Heart right ventricle (tissue), 16 donors: ENCODE results near the gene HMCN2. TPM values are rescaled to one million over a fixed set of nuclear protein-coding genes. Genes with fewer than 3 reads are reported as not detected.

ENCODE experiments used
- ATAC-seq, 8 donors: fragments of 200-7000 bp; cut with Tn5 transposase; one replicate each; pipeline ENCODE4 v1.9.1; 2020; ENCODE audit warnings: mild to moderate bottlenecking in 8 of 8, moderate library complexity in 8 of 8, moderate number of reproducible peaks in 1 of 8
- DNase-seq, 2 donors: peaks; one replicate each; pipeline ENCODE4 v3.0.0-alpha.2; 2020
- H3K27ac ChIP-seq, 10 donors: fragments of 200-600 bp; sonication (generic) in 2 of 10; one replicate each; pipeline versions ENCODE4 v1.5.0 to v1.8.0; 2020 to 2022; ENCODE audit warnings: mild to moderate bottlenecking in 3 of 10
- H3K27me3 ChIP-seq, 7 donors: fragments of 200-600 bp; one replicate each; pipeline ENCODE4 v1.8.0; 2021 to 2022; ENCODE audit warnings: mild to moderate bottlenecking in 2 of 7
- H3K36me3 ChIP-seq, 9 donors: fragments of 200-600 bp; sonication (generic) in 1 of 9; one replicate each; pipeline versions ENCODE4 v1.5.0 to v1.8.0; 2020 to 2022; ENCODE audit warnings: mild to moderate bottlenecking in 2 of 9
- H3K4me1 ChIP-seq, 9 donors: fragments of 200-600 bp; sonication (generic) in 1 of 9; one replicate each; pipeline versions ENCODE4 v1.5.0 to v1.8.0; 2020 to 2022; ENCODE audit warnings: mild to moderate bottlenecking in 4 of 9
- H3K4me3 ChIP-seq, 10 donors: fragments of 200-600 bp; sonication (generic) in 2 of 10; one replicate each; pipeline versions ENCODE4 v1.5.0 to v1.8.0; 2020 to 2022; ENCODE audit warnings: mild to moderate bottlenecking in 7 of 10, moderate library complexity in 2 of 10
- H3K9me3 ChIP-seq, 11 donors: fragments of 200-600 bp in 10 of 11; sonication (generic) in 2 of 11; one replicate each; pipeline versions ENCODE4 v1.5.0 to v1.8.0; 2013 to 2022; ENCODE audit warnings: mild to moderate bottlenecking in 2 of 11, control low read depth in 1 of 11, moderate library complexity in 1 of 11
- CTCF ChIP-seq, 9 donors: fragments of 200-600 bp; sonication (generic) in 2 of 9; IDR thresholded peaks; one replicate each; pipeline versions ENCODE4 v1.5.0 to v1.8.0; 2021 to 2022; ENCODE audit warnings: antibody characterized with exemption in 9 of 9, mild to moderate bottlenecking in 5 of 9, moderate library complexity in 1 of 9
- WGBS, 2 donors: extraction: QIAGEN DNeasy Blood & Tissue Kit; methylation state at CpG; one replicate each; pipeline ENCODE4 v1.1.7; 2013; ENCODE audit warnings: inconsistent platforms in 1 of 2; 5-methylcytosine and 5-hydroxymethylcytosine counted together
- intact Hi-C, 10 donors: fragments of 100-400 bp; cut with DNase I; formaldehyde crosslinking; loops; one replicate each; pipeline versions ENCODE4 v1.11.1 to v1.14.2; 2022
- polyA plus RNA-seq, 2 donors: library from polyadenylated mRNA; stranded (reverse); fragments of 200-250 nt; gene quantifications; one replicate each; pipeline ENCODE4 v1.2.3, GENCODE V29; 2013
- total RNA-seq, 10 donors: library from RNA; stranded (reverse); fragmentation: NEBNext Ultra II Directional in 3 of 10; extraction: Animal tissue kit (Norgen Biotek cat#: 25700) in 3 of 10; gene quantifications; one replicate each; pipeline versions ENCODE4 v1.2.1 to v1.2.4, GENCODE V29; 2021 to 2023
- donor health status: Arrhythmogenic right ventricular cardiomyopathy.
- donor health status: ischemic (EF 13 %, LVEDD 7.1; RV severe dilation, severe dysfunction).
- donor health status: healthy with polysubstance abuse.
- donor health status: DM: no; HTN: yes; CAD: no.
- donor health status: DM: no; HTN: no; CAD: no.
- donor health status: ischemic (EF 25% LVEDD 6.9; RV normal size, moderate dysfunction).
- donor health status: ischemic (EF 25% LVEDD 5.7; RV mildly dilated, moderate dysfunction).
- donor health status: healthy.
- donor health status: DM: yes; HTN: yes; CAD: no.
- donor health status: Ischemic cardiomyopathy.
- donor health status: ischemic (EF 35%, LVEDD 5.7; RV mildly dilated, moderate dysfunction).
- donor health status: nonischemic (EF 11% LVEDD 7.7; RV severe dilation, severe dysfunction).
- donor health status: DM: yes; HTN: yes; CAD: no.
- donor health status: PGD.
- donor health status: ischemic (EF 29% LVEDD 5.4; RV normal size, mild dysfunction).
- donor health status: nonischemic (EF 23%, LVEDD 6.1; RV moderate dilation, normal function).

HMCN2 gene
- total and polyA plus RNA-seq, 12 donors, result 2.6 to 10.2 (median 4.9) TPM

GRCh38 chr9:130235558-130236435 is 29.8 kb upstream of the HMCN2 start:
- peaks cover 0 to 14% (median 5%) of the 10 kb centered on the region in 9 donors for H3K4me1 ChIP-seq
- intact Hi-C loops, result loop anchor here (1.0 to 10.0 kb wide), 8 partner anchors 128 to 353 kb away; no protein-coding TSS in a partner anchor
- H3K27ac ChIP-seq, result no peak overlapping the region
- H3K27me3 ChIP-seq, result no peaks in the 10 kb centered on the region
- WGBS, 2 donors, result 45 to 47% methylated on average over 45 of the region's 45 CpGs
- H3K4me3 ChIP-seq, result peak overlapping the region in 1 of 10 donors; percentile 22
- DNase-seq (peak; percentile 54 to 65), ATAC-seq (peak; percentile 27 to 75 (median 54))
- H3K36me3 ChIP-seq, result peaks cover 0 to 7% (median 0%) of the 10 kb centered on the region in 9 donors
- TF ChIP-seq CTCF (IDR thresholded peaks at IDR 0.05), result peak; percentile 98 to 100 (median 99)
- H3K9me3 ChIP-seq, result no peaks in the 10 kb centered on the region

GRCh38 chr9:130236436-130236985 is 29.0 kb upstream of the HMCN2 start:
- ATAC-seq (no peak), DNase-seq (no peak)
- H3K4me3 ChIP-seq, result no peak overlapping the region
- peaks cover 0 to 7% (median 0%) of the 10 kb centered on the region in 9 donors for H3K36me3 ChIP-seq
- H3K4me1 ChIP-seq, result peaks cover 0 to 15% (median 5%) of the 10 kb centered on the region in 9 donors
- TF ChIP-seq CTCF (IDR thresholded peaks at IDR 0.05), result peak in 2 of 9 donors; percentile 1 to 16
- WGBS, 2 donors, result 58 to 64% methylated on average over 10 of the region's 10 CpGs
- intact Hi-C loops, result loop anchor here (1.0 to 10.0 kb wide), 8 partner anchors 129 to 354 kb away; no protein-coding TSS in a partner anchor
- H3K9me3 ChIP-seq, result no peaks in the 10 kb centered on the region
- no peaks in the 10 kb centered on the region for H3K27me3 ChIP-seq
- no peak overlapping the region for H3K27ac ChIP-seq

- Histone ChIP-seq H3K36me3 (peaks cover 0 to 7% (median 0%) of the 10 kb centered on the region in 9 donors), H3K4me1 (peaks cover 0 to 15% (median 5%) of the 10 kb centered on the region in 9 donors), H3K9me3 (no peaks in the 10 kb centered on the region), H3K27me3 (no peaks in the 10 kb centered on the region), H3K4me3 (no peak overlapping the region), H3K27ac (no peak overlapping the region)
- DNase-seq, result no peak
- intact Hi-C loops, result loop anchor here in 9 of 10 donors (2.0 to 10.0 kb wide), 6 partner anchors 130 to 355 kb away; no protein-coding TSS in a partner anchor
- WGBS, 2 donors, result 83 to 87% methylated on average over 11 of the region's 11 CpGs
- no peak for TF ChIP-seq CTCF (IDR thresholded peaks at IDR 0.05)
- ATAC-seq, result no peak
These were observed 28.5 kb upstream of the HMCN2 start for GRCh38 chr9:130237076-130237475.

- no peak for TF ChIP-seq CTCF (IDR thresholded peaks at IDR 0.05)
- peaks cover 0 to 18% (median 5%) of the 10 kb centered on the region in 9 donors for H3K4me1 ChIP-seq
- ATAC-seq, result no peak
These were observed 27.6 kb upstream of the HMCN2 start for GRCh38 chr9:130237763-130238524.

More at GRCh38 chr9:130237763-130238524, 27.6 kb upstream of the HMCN2 start:
- Histone ChIP-seq H3K27me3 (no peaks in the 10 kb centered on the region), H3K9me3 (no peaks in the 10 kb centered on the region), H3K4me3 (no peak overlapping the region), H3K36me3 (peaks cover 0 to 5% (median 0%) of the 10 kb centered on the region in 9 donors), H3K27ac (no peak overlapping the region)
- DNase-seq, result no peak
- 84 to 88% methylated on average over 17 of the region's 17 CpGs for WGBS, 2 donors
- intact Hi-C loops, result loop anchor here in 9 of 10 donors (2.0 to 10.0 kb wide), 6 partner anchors 131 to 356 kb away; no protein-coding TSS in a partner anchor
